Measurements from ENCODE around the gene ZNF655.
A peak's percentile ranks its signal among the peaks of the same experiment; 100 is the strongest.
"Not testable (repeated sequence)": the region's sequence is repeated elsewhere in the genome, so short reads cannot be mapped to it uniquely, and the experiment has no call there.

Gene ZNF655

DNA sequence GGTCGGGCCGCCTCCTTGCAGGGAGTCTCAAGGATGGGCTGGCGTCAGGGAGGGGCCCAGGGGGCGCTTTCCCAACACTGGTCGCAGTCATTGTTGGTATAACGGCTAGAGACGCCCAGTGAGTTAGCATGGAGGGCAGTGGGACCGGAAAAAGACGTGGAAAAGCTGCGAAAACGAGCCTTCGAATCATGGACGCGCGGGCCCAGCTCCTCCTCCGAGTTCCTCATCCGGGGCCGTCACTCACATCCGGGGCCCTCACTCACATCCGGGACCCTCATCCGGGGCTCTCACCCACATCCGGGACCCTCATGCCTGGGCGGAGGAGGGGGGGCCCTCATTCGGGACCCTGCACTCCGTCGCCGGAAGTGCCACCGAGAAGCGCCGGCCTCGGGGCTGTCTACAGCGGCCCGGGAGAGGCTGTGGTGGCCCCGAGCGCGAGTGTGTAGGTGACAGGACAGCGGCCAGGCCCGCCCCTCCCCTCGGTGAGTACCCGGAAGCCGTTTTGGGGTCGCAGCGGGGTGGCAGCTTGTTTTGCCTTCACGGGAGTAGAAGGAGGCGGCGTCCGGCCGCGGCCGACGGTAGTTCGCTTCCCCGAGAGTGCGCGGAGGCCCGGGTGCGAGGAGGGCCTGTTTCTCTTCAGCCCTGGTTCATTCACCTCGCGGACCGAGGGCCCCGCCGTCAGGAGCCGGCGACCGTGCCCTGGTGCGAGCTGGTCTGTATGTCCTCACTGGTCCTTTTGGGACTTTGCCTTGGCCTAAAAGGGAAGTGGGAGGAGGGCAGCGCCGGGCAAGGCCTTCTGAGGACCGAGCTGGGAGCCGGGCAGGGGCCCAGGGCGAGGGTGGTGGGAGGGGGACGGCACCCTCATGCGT, at the start of gene ZNF655:
ZNF655 (plus strand) TSS at position 337 of the 869 bp plus-strand sequence. CDS start 1,918 bp downstream, outside the sequence.
- DNase-seq (ENCODE audit: low spot score) = peak; percentile 97

GRCh38 chr7:99514050-99514449, 44.4 kb upstream of the ZNF655 start:
- DNase-seq (ENCODE audit: low spot score) = no peak

GRCh38 chr7:99521399-99521798, 37.0 kb upstream of the ZNF655 start:
- no peak for DNase-seq (ENCODE audit: low spot score)

DNA sequence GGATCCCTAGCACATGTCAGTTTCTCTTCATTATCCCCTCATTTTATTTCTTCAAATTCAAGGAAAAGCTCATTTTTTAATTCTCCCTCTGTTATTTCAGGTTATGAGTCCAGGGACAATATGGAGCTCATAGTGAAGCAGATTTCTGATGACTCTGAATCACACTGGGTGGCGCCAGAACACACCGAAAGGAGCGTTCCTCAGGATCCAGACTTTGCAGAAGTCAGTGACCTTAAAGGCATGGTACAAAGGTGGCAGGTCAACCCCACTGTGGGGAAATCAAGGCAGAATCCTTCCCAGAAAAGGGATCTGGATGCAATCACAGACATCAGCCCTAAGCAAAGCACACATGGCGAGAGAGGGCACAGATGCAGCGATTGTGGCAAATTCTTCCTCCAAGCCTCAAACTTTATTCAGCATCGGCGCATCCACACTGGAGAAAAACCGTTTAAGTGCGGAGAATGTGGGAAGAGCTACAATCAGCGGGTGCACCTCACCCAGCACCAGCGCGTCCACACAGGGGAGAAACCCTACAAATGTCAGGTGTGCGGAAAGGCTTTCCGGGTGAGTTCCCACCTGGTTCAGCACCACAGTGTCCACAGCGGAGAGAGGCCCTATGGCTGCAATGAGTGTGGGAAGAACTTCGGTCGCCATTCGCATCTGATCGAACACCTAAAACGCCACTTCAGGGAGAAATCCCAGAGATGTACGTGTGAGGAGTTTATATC, 32.6 kb upstream of the ZNF655 start:
- DNase-seq (ENCODE audit: low spot score) = no peak

GRCh38 chr7:99531354-99531765, 27.1 kb upstream of the ZNF655 start:
- no peak for DNase-seq (ENCODE audit: low spot score)

DNA sequence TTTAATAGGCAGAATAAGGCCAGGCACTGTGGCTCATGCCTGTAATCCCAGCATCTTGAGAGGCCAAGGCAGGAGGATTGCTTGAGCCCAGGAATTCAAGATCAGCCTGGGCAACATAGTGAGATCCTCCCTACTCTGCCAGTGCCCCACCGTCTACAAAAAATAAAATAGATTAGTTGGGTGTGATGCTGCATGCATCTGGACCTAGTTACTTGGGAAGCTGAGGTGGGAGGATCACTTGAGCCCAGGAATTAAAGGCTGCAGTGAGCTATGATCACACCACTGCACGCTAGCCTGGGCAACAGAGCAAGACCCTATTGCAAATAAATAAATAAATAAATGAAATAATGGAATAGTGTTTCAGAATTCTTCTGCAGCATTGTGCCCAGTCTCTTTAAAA, 22.8 kb upstream of the ZNF655 start:
- DNase-seq (ENCODE audit: low spot score) = no peak

GRCh38 chr7:99539213-99539811, 19.1 kb upstream of the ZNF655 start:
- DNase-seq (ENCODE audit: low spot score) = no peak

DNA sequence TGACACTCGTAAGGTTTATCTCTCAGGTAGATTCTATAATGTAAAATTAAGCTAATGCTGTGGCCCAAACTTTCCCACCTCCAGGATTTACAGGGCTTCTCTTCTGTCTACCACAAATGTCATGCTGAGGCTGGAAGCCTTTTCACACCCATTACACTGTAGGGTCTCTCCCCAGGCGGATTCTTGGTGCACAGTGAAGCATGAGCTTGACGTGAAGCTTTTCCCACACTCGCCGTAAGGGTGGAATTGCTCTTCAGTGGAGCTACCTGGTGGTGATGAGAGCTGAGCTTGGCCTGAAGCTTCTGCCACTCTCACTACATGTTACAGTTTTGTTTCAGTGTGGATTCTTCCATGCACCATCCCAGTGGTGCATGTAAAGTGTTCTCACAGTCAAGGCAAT, 17.9 kb upstream of the ZNF655 start:
- no peak for DNase-seq (ENCODE audit: low spot score)

DNA sequence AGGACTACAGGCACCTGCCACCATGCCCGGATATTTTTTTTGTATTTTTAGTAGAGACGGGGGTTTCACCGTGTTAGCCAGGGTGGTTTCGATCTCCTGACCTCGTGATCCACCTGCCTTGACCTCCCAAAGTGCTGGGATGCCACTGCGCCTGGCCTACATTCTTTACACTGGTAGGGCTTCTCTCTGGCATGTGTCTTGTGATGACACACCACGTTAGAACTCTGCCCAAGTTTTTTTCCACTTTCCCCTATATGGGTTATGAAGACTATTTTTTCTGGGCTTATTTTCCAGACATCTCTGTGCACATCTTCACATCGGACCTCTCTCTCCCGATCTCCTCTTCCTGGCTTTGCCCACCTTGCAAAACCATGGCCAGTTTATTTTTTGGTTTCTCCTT, 17.2 kb upstream of the ZNF655 start:
- no peak for DNase-seq (ENCODE audit: low spot score)

GRCh38 chr7:99543081-99543671, 15.3 kb upstream of the ZNF655 start:
- DNase-seq (ENCODE audit: low spot score) = no peak

DNA sequence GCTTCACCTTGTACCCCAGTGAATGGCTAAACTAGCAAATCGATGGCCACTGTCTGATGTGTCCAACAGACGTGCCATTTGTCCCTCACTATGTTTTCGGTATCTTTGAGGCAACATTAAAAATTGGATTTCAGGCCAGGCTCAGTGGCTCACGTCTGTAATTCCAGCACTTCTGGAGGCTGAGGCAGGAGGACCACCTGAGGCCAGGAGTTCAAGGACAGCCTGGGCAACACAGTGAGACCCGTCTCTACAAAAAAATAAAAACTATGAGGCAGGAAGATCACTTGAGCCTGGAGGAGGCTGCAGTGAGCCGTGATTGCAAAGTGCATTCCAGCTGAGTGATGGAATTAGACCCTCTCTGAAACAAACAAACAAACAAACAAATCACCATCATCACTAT, 14.5 kb upstream of the ZNF655 start:
- DNase-seq (ENCODE audit: low spot score) = no peak

- DNase-seq (ENCODE audit: low spot score) = not testable (repeated sequence)
Measured at GRCh38 chr7:99545308-99545707, 13.1 kb upstream of the ZNF655 start.

DNA sequence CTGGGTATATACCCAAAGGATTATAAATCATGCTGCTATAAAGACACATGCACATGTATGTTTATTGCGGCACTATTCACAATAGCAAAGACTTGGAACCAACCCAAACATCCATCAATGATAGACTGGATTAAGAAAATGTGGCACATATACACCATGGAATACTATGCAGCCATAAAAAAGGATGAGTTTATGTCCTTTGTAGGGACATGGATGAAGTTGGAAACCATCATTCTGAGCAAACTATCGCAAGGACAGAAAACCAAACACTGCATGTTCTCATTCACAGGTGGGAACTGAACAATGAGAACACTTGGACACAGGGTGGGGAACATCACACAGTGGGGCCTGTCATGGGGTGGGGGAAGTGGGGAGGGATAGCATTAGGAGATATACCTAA, 8.9 kb upstream of the ZNF655 start:
- DNase-seq (ENCODE audit: low spot score) = not testable (repeated sequence)

- no peak for DNase-seq (ENCODE audit: low spot score)
Measured at GRCh38 chr7:99551334-99551733, 7.1 kb upstream of the ZNF655 start.

DNA sequence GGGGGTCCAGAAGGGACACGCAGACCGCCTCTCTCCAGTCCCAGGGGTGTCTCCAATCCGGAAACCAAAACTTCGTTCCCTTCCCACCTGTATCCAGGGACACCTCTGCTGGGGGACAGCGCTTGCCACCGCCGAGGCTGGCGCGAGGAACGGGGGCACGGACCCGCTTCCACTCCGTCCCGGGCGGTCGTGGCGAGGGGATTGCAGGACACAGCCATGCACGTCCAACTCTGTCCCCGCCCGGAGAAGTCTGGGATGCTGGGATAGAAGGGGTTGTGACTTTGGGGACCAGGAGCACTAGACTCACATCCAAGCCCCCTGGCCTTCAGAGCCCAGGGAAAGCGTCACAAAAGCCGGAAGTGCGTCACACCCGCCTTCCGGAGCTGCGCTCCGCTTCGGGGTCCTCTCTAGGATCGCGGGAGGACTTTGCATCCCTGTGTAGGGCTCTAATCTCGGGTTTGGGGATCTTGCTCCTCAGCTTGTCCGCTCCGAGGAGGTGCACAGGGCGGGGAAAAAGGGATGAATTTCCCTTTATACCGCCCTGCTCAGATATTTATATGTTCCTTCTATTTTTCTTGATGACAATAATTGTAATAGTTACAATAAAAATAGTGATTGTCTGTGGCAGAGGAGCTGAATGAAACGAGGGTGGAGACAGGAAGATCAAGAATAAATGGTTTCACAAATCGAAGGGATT, 6.5 kb upstream of the ZNF655 start, which contains the start of gene FAM200A:
FAM200A (minus strand) TSS at position 348 of the 697 bp plus-strand sequence. CDS start 3,707 bp downstream, outside the sequence.
- peak; percentile 88 for DNase-seq (ENCODE audit: low spot score)

GRCh38 chr7:99553039-99553438, 5.4 kb upstream of the ZNF655 start:
- DNase-seq (ENCODE audit: low spot score) = no peak

DNA sequence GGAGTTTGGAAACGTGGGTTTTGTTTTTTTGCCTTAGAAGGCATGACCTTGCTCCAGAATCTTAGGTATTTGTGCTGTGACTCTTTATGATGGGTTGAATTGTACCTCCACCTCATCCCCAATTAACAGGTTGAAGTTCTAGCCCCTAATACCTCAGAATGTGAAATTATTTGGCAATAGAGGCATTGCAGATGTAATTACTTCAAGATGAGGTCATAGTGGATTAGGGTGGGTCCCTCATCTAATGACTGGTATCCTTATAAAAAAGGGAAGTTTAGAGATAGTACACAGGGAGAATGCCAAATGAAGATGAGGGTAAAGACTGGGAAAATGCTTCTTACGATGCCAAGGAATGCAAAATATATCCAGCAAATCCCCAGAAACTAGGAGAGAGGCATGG, 3.5 kb upstream of the ZNF655 start:
- DNase-seq (ENCODE audit: low spot score) = no peak

DNA sequence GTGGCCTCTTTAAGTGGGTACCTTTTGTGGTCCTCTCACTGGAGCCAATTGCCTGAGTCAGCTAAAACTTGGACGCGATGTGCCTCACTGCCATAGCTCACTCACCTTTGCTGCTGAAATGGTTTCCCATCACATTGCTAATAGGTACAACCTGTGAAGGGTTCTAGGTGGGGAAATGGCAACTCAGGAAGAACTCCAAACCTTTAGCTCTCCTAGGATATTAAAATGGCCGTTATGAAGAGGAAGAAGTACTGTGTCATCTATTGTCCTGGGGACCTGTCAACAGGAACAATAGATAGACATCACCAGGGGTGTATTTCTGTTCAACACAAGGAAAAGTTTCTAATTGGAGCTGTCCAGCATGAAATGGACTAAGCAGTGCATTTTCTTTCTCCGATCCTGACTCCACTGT, 1.2 kb upstream of the ZNF655 start:
- DNase-seq (ENCODE audit: low spot score) = no peak

DNA sequence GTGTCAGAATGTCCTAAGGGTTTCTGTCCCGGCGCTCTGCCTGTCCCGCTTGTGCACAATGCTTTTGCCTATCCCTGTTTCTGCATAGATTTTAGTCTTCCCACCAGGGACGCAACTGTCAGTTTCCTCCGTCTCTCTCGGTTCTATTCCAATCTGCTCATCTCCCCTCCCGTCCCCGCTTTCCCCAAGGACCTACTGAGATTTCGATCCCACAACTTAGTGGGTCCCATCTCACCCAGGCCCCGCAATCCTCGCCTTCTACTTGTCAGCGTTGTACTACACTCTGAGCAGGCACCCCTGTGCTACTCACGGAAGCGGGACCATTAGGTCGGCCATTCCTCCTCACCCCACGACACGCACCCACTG, 519 bp upstream of the ZNF655 start:
- DNase-seq (ENCODE audit: low spot score) = no peak

DNA sequence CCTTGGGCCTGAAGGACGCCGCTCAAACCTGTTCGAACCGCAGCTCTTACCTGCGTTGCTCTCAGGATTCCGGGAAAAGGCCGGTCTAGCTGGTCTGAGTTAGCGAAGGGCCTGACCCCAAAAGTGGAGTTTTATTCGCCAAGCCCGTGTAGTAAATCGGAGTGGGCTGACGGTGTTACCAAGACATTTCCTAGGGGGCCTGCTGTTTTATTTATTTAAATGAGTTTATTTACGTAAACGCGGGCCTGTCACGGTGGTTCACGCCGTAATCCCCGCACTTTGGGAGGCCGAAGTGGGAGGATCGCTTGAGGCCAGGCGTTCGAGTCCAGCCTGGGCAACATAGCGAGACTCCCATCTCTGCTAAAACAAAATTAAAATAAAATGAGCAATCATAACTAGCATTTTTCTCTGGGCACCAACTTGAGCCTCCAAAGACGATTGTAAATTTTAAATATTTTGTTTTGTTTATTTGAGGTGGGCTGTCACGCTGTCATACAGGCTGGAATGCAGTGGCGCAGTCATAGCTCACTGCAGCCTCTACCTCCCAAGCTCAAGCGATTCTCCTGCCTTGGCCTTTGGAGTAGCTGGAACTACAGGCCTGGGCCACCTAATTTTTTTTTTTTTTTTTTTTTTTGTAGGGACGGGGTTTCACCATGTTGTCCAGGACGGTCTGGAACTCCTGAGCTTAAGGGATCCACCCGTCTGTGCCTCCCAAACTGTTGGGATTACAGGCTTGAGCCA, 903 bp downstream of the ZNF655 start:
- DNase-seq (ENCODE audit: low spot score) = no peak

Measured in ecto neural progenitor cell (in vitro differentiated cells).